ENCODE results near the gene PDP2. TPM values are rescaled to one million over a fixed set of nuclear protein-coding genes. Genes with fewer than 3 reads are reported as not detected.

PDP2 gene
- total RNA-seq, 2 donors from 2014 or later = 4.8 to 6.2 TPM

GRCh38 chr16:66927918-66928649, 47.8 kb downstream of the PDP2 start:
- ATAC-seq (ENCODE audit: insufficient number of reproducible peaks, low FRiP score, low read depth) (no peak), DNase-seq (ENCODE audit: low spot score) (no peak)
- Histone ChIP-seq H3K27me3 (replicated peaks; ENCODE audit: insufficient read depth) (no peaks in the 10 kb centered on the region), H3K4me1 (ENCODE audit: control insufficient read depth in 1 of 2, low read depth in 2 of 2) (peaks cover 19 to 52% of the 10 kb centered on the region in 2 donors), H3K9me3 (no peaks in the 10 kb centered on the region), H3K36me3 (no peaks in the 10 kb centered on the region), H3K4me3 (no peak overlapping the region), H3K27ac (peak overlapping the region; percentile 95)
- TF ChIP-seq CTCF (IDR thresholded peaks at IDR 0.05) = no peak

- Histone ChIP-seq H3K4me3 (no peak overlapping the region), H3K4me1 (ENCODE audit: control insufficient read depth in 1 of 2, low read depth in 2 of 2) (peaks cover 24 to 53% of the 10 kb centered on the region in 2 donors), H3K36me3 (no peaks in the 10 kb centered on the region), H3K9me3 (no peaks in the 10 kb centered on the region), H3K27me3 (replicated peaks; ENCODE audit: insufficient read depth) (no peaks in the 10 kb centered on the region), H3K27ac (peak overlapping the region; percentile 20 to 40)
- DNase-seq (ENCODE audit: low spot score) (no peak), ATAC-seq (ENCODE audit: insufficient number of reproducible peaks, low FRiP score, low read depth) (no peak)
- TF ChIP-seq CTCF (IDR thresholded peaks at IDR 0.05) = peak; percentile 19
Measured at GRCh38 chr16:66928702-66929388, 48.5 kb downstream of the PDP2 start.

- Histone ChIP-seq H3K4me1 (ENCODE audit: control insufficient read depth in 1 of 2, low read depth in 2 of 2) (peaks cover 24 to 51% of the 10 kb centered on the region in 2 donors), H3K4me3 (no peak overlapping the region), H3K27me3 (replicated peaks; ENCODE audit: insufficient read depth) (no peaks in the 10 kb centered on the region), H3K9me3 (no peaks in the 10 kb centered on the region), H3K36me3 (no peaks in the 10 kb centered on the region), H3K27ac (no peak overlapping the region)
- DNase-seq (ENCODE audit: low spot score) = no peak
- no peak for TF ChIP-seq CTCF (IDR thresholded peaks at IDR 0.05)
- no peak for ATAC-seq (ENCODE audit: insufficient number of reproducible peaks, low FRiP score, low read depth)
Measured at GRCh38 chr16:66930189-66930588, 49.9 kb downstream of the PDP2 start.

GRCh38 chr16:66931665-66932064, 51.4 kb downstream of the PDP2 start:
- no peak for TF ChIP-seq CTCF (IDR thresholded peaks at IDR 0.05)

GRCh38 chr16:66932076-66932475, 51.8 kb downstream of the PDP2 start:
- peaks cover 19 to 57% of the 10 kb centered on the region in 2 donors for H3K4me1 ChIP-seq (ENCODE audit: control insufficient read depth in 1 of 2, low read depth in 2 of 2)
- DNase-seq (ENCODE audit: low spot score) (no peak), ATAC-seq (ENCODE audit: insufficient number of reproducible peaks, low FRiP score, low read depth) (no peak)
- no peaks in the 10 kb centered on the region for H3K27me3 ChIP-seq (replicated peaks; ENCODE audit: insufficient read depth)
- no peak overlapping the region for H3K4me3 ChIP-seq
- H3K36me3 ChIP-seq = no peaks in the 10 kb centered on the region
- H3K9me3 ChIP-seq = no peaks in the 10 kb centered on the region
- no peak for TF ChIP-seq CTCF (IDR thresholded peaks at IDR 0.05)
- no peak overlapping the region for H3K27ac ChIP-seq

More at GRCh38 chr16:66931665-66932064, 51.4 kb downstream of the PDP2 start:
- no peaks in the 10 kb centered on the region for H3K27me3 ChIP-seq (replicated peaks; ENCODE audit: insufficient read depth)
- DNase-seq (ENCODE audit: low spot score) (no peak), ATAC-seq (ENCODE audit: insufficient number of reproducible peaks, low FRiP score, low read depth) (no peak)
- H3K4me3 ChIP-seq = no peak overlapping the region
- no peaks in the 10 kb centered on the region for H3K9me3 ChIP-seq
- H3K27ac ChIP-seq = no peak overlapping the region
- peaks cover 23 to 57% of the 10 kb centered on the region in 2 donors for H3K4me1 ChIP-seq (ENCODE audit: control insufficient read depth in 1 of 2, low read depth in 2 of 2)
- no peaks in the 10 kb centered on the region for H3K36me3 ChIP-seq

Data from thoracic aorta (tissue), 2 donors.